A673 (cell line): Measurements from ENCODE around the gene NF1. TPM values are rescaled to one million over a fixed set of nuclear protein-coding genes. Genes with fewer than 3 reads are reported as not detected.

Experiments used
- BruUV-seq: library from RNA; stranded (reverse); fragments of 400-500 nt; replicated peaks from 2 replicates; lab custom pipeline; 2021; lab: Mats Ljungman, UMichigan
- CTCF ChIA-PET: fragments of 300-600 bp; sonication (Branson Sonifier 250); formaldehyde crosslinking; loops from one replicate; lab custom pipeline; 2022; ENCODE audit warnings: antibody characterized with exemption; lab: Charles Lee
- POLR2A ChIA-PET: fragments of 300-600 bp; sonication (Branson Sonifier 250); formaldehyde crosslinking; loops from one replicate; lab custom pipeline; 2022; ENCODE audit warnings: antibody characterized with exemption; ENCODE audit not compliant: low non-redundant PET; lab: Charles Lee
- DNase-seq: peaks from one replicate; pipeline ENCODE4 v3.0.0-alpha.2; 2015; ENCODE audit warnings: low spot score
- H3K27ac ChIP-seq: fragments of 200-600 bp; sonication (generic); 2 replicates; pipeline ENCODE4 v1.5.1; 2016; ENCODE audit warnings: mixed run types, low read depth, mild to moderate bottlenecking, mixed read lengths, antibody characterized with exemption, low read length; ENCODE audit not compliant: poor library complexity, severe bottlenecking
- H3K27me3 ChIP-seq: fragments of 200-600 bp; sonication (generic); replicated peaks from 2 replicates; pipeline ENCODE4 v1.6.1; 2017; ENCODE audit warnings: mixed run types, low read depth, mild to moderate bottlenecking, mixed read lengths, antibody characterized with exemption, low read length; ENCODE audit not compliant: insufficient read depth, poor library complexity
- H3K36me3 ChIP-seq: fragments of 200-600 bp; sonication (generic); 2 replicates; pipeline ENCODE4 v1.6.1; 2016; ENCODE audit warnings: mixed run types, mild to moderate bottlenecking, mixed read lengths, antibody characterized with exemption, low read length; ENCODE audit not compliant: insufficient read depth, poor library complexity, severe bottlenecking
- H3K4me1 ChIP-seq: fragments of 200-600 bp; sonication (generic); 2 replicates; pipeline ENCODE4 v1.6.1; 2017; ENCODE audit warnings: mixed run types, mild to moderate bottlenecking, mixed read lengths, antibody characterized with exemption, low read length; ENCODE audit not compliant: insufficient read depth, poor library complexity, severe bottlenecking
- H3K4me3 ChIP-seq: fragments of 200-600 bp; sonication (generic); 2 replicates; pipeline ENCODE4 v1.5.1; 2016; ENCODE audit warnings: low read depth, mixed run types, mild to moderate bottlenecking, mixed read lengths, low read length; ENCODE audit not compliant: poor library complexity, severe bottlenecking
- H3K9me3 ChIP-seq: fragments of 200-600 bp; sonication (generic); 2 replicates; pipeline ENCODE4 v1.6.1; 2016; ENCODE audit warnings: mixed run types, low read depth, mild to moderate bottlenecking, mixed read lengths, antibody characterized with exemption, low read length; ENCODE audit not compliant: poor library complexity, severe bottlenecking
- CTCF ChIP-seq: fragments of 300-800, 200-600 bp; sonication (generic); conservative IDR thresholded peaks from 2 replicates; pipeline ENCODE4 v1.5.1; 2017; ENCODE audit warnings: low read depth, mild to moderate bottlenecking, antibody characterized with exemption, low read length, moderate library complexity, mixed read lengths
- EZH2 ChIP-seq: fragments of 200-600 bp; sonication (generic); IDR thresholded peaks from 2 replicates; pipeline ENCODE4 v1.6.1; 2017; ENCODE audit warnings: borderline replicate concordance, low read depth, mild to moderate bottlenecking, mixed read lengths, antibody characterized with exemption, low read length; ENCODE audit not compliant: poor library complexity, severe bottlenecking
- intact Hi-C: fragments of 100-400 bp; cut with micrococcal nuclease; formaldehyde crosslinking; loops from one replicate; pipeline ENCODE4 v1.10.0; 2022; ENCODE audit not compliant: unreplicated experiment
- total RNA-seq: library from RNA; stranded (reverse); gene quantifications from 2 replicates; pipeline ENCODE4 v1.2.3, GENCODE V29; 2021

The NF1 gene
- total RNA-seq, 1 experiment from 2014 or later: 32.1 TPM

GRCh38 chr17:31400481-31400950, 305.7 kb downstream of the NF1 start:
- no peak for TF ChIP-seq CTCF
- no peak for TF ChIP-seq EZH2
- Histone ChIP-seq H3K4me1 (no peaks in the 10 kb centered on the region), H3K27me3 (no peaks in the 10 kb centered on the region), H3K4me3 (no peak overlapping the region), H3K36me3 (no peaks in the 10 kb centered on the region), H3K27ac (no peak overlapping the region), H3K9me3 (no peaks in the 10 kb centered on the region)
- BruUV-seq: no TSS peak
- no peak for DNase-seq
- intact Hi-C loops: no loop called here
- CTCF ChIA-PET: no interaction called here
- POLR2A ChIA-PET: no interaction called here

DNA sequence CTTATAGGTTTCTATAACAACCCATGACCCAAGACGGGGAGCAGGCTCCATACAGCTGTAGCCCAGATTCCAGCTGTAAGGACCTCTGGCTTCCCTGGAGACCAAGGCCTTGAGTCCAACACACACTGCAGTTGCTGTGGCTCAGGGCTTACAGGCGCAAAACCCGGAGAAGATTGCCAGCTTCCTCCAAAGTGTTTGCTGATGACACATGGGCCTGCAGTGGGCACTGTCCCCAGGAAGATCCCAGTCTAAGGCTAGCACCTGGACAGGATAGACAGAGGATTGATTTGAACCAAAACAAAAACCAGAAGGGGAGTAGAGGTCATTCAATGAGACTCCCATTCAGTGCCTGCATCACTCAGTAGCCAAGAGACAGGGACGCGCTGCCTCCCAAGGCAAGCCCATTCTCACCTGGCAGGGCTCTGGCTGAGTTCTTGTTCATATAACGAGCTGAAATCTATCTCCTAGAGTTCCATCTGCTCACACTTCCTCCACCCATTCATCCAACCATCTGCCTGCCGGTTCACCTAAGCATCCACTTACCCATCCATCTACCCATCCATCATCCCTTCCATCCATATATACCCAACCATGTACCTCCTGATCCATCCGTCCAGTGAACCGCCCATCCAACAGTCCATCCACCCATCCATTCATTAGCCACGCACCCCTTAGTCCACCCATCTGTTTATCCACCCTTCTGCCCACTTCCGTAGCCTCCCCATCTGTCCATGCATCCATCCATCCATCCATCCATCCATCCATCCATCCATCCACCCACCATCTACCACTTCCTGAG, 306.9 kb downstream of the NF1 start:
- Histone ChIP-seq H3K4me3 (no peak overlapping the region), H3K9me3 (no peaks in the 10 kb centered on the region), H3K27me3 (no peaks in the 10 kb centered on the region), H3K4me1 (no peaks in the 10 kb centered on the region), H3K36me3 (no peaks in the 10 kb centered on the region), H3K27ac (no peak overlapping the region)
- no TSS peak for BruUV-seq
- POLR2A ChIA-PET: no interaction called here
- no peak for DNase-seq
- TF ChIP-seq CTCF: no peak
- no peak for TF ChIP-seq EZH2
- intact Hi-C loops: no loop called here
- CTCF ChIA-PET: no interaction called here

- Histone ChIP-seq H3K4me3 (no peak overlapping the region), H3K36me3 (no peaks in the 10 kb centered on the region), H3K27me3 (no peaks in the 10 kb centered on the region), H3K27ac (no peak overlapping the region), H3K4me1 (no peaks in the 10 kb centered on the region), H3K9me3 (no peaks in the 10 kb centered on the region)
- ChIA-PET POLR2A (no interaction called here), CTCF (no interaction called here)
- no peak for TF ChIP-seq EZH2
- TF ChIP-seq CTCF: no peak
- no peak for DNase-seq
- intact Hi-C loops: no loop called here
- no TSS peak for BruUV-seq
Measured at GRCh38 chr17:31404028-31404949, 309.5 kb downstream of the NF1 start.
